Subcutaneous abdominal adipose tissue (tissue), 5 donors: ENCODE measurements around the gene TTC13.

ENCODE experiments used
- H3K27ac ChIP-seq: one replicate; pipeline ENCODE4 v1.7.0; 2013; ENCODE audit warnings: low read depth, mild to moderate bottlenecking, inconsistent platforms, low read length, moderate library complexity
- H3K27me3 ChIP-seq, 5 donors: one replicate each; pipeline ENCODE4 v1.7.0; 2013; ENCODE audit warnings: low read length in 5 of 5, inconsistent platforms in 1 of 5; ENCODE audit not compliant: control insufficient read depth in 5 of 5, insufficient read depth in 4 of 5
- H3K36me3 ChIP-seq, 5 donors: one replicate each; pipeline ENCODE4 v1.7.0; 2013; ENCODE audit warnings: low read length in 5 of 5; ENCODE audit not compliant: control insufficient read depth in 5 of 5, insufficient read depth in 5 of 5
- H3K4me1 ChIP-seq, 5 donors: one replicate each; pipeline ENCODE4 v1.7.0; 2013; ENCODE audit warnings: low read length in 5 of 5, mild to moderate bottlenecking in 3 of 5, moderate library complexity in 1 of 5; ENCODE audit not compliant: control insufficient read depth in 5 of 5, insufficient read depth in 5 of 5
- H3K4me3 ChIP-seq, 5 donors: one replicate each; pipeline ENCODE4 v1.7.0; 2013; ENCODE audit warnings: low read length in 5 of 5, low read depth in 1 of 5
- H3K9ac ChIP-seq, 5 donors: one replicate each; pipeline ENCODE4 v1.7.0; 2013; ENCODE audit warnings: low read length in 5 of 5, mild to moderate bottlenecking in 4 of 5, moderate library complexity in 3 of 5
- H3K9me3 ChIP-seq, 5 donors: one replicate each; pipeline ENCODE4 v1.7.0; 2013; ENCODE audit warnings: low read length in 5 of 5; ENCODE audit not compliant: control insufficient read depth in 5 of 5
- donor health status: healthy.
- donor health status: healthy.
- donor health status: healthy.
- donor health status: healthy.
- donor health status: healthy.

The TTC13 gene

GRCh38 chr1:230901671-230902070 lies 77.0 kb downstream of the TTC13 start:
- H3K27me3 ChIP-seq, result no peaks in the 10 kb centered on the region
- no peak overlapping the region for H3K9ac ChIP-seq
- no peak overlapping the region for H3K4me3 ChIP-seq
- no peaks in the 10 kb centered on the region for H3K9me3 ChIP-seq
- H3K36me3 ChIP-seq, result peaks cover 7 to 19% (median 14%) of the 10 kb centered on the region in 5 donors
- peaks cover 0 to 25% (median 11%) of the 10 kb centered on the region in 5 donors for H3K4me1 ChIP-seq
- H3K27ac ChIP-seq, result no peak overlapping the region

GRCh38 chr1:230900984-230901383 lies 77.7 kb downstream of the TTC13 start:
- Histone ChIP-seq H3K9ac (no peak overlapping the region), H3K27me3 (no peaks in the 10 kb centered on the region), H3K4me3 (no peak overlapping the region), H3K4me1 (peaks cover 0 to 25% (median 11%) of the 10 kb centered on the region in 5 donors), H3K27ac (no peak overlapping the region), H3K36me3 (peaks cover 3 to 19% (median 11%) of the 10 kb centered on the region in 5 donors), H3K9me3 (no peaks in the 10 kb centered on the region)

GRCh38 chr1:230899841-230900251 lies 78.8 kb downstream of the TTC13 start:
- Histone ChIP-seq H3K4me1 (peaks cover 0 to 20% (median 7%) of the 10 kb centered on the region in 5 donors), H3K27ac (no peak overlapping the region)

GRCh38 chr1:230898748-230899147 lies 79.9 kb downstream of the TTC13 start:
- peaks cover 0 to 8% (median 2%) of the 10 kb centered on the region in 5 donors for H3K36me3 ChIP-seq
- no peak overlapping the region for H3K27ac ChIP-seq
- H3K4me1 ChIP-seq, result peaks cover 0 to 20% (median 7%) of the 10 kb centered on the region in 5 donors
- H3K9ac ChIP-seq, result no peak overlapping the region
- H3K4me3 ChIP-seq, result no peak overlapping the region
- H3K27me3 ChIP-seq, result no peaks in the 10 kb centered on the region
- H3K9me3 ChIP-seq, result no peaks in the 10 kb centered on the region

More at GRCh38 chr1:230899841-230900251, 78.8 kb downstream of the TTC13 start:
- no peaks in the 10 kb centered on the region for H3K27me3 ChIP-seq
- no peak overlapping the region for H3K4me3 ChIP-seq
- no peak overlapping the region for H3K9ac ChIP-seq
- H3K9me3 ChIP-seq, result no peaks in the 10 kb centered on the region
- H3K36me3 ChIP-seq, result peaks cover 0 to 10% (median 3%) of the 10 kb centered on the region in 5 donors

- Histone ChIP-seq H3K36me3 (peaks cover 0 to 4% (median 0%) of the 10 kb centered on the region in 5 donors), H3K27me3 (no peaks in the 10 kb centered on the region), H3K9ac (no peak overlapping the region), H3K4me1 (peaks cover 0 to 20% (median 7%) of the 10 kb centered on the region in 5 donors), H3K27ac (no peak overlapping the region), H3K9me3 (no peaks in the 10 kb centered on the region), H3K4me3 (no peak overlapping the region)
Measured at GRCh38 chr1:230898144-230898543, 80.5 kb downstream of the TTC13 start.

- Histone ChIP-seq H3K4me3 (no peak overlapping the region), H3K36me3 (no peaks in the 10 kb centered on the region), H3K4me1 (peaks cover 0 to 19% (median 6%) of the 10 kb centered on the region in 5 donors), H3K27me3 (peaks cover 0 to 5% (median 0%) of the 10 kb centered on the region in 5 donors), H3K9me3 (no peaks in the 10 kb centered on the region), H3K9ac (no peak overlapping the region), H3K27ac (no peak overlapping the region)
Measured at GRCh38 chr1:230896779-230897178, 81.9 kb downstream of the TTC13 start.

- Histone ChIP-seq H3K4me1 (peaks cover 0 to 7% (median 5%) of the 10 kb centered on the region in 5 donors), H3K9ac (no peak overlapping the region), H3K36me3 (no peaks in the 10 kb centered on the region), H3K4me3 (no peak overlapping the region), H3K27me3 (peaks cover 0 to 5% (median 0%) of the 10 kb centered on the region in 5 donors), H3K9me3 (no peaks in the 10 kb centered on the region), H3K27ac (no peak overlapping the region)
Measured at GRCh38 chr1:230895452-230895851, 83.2 kb downstream of the TTC13 start.

- Histone ChIP-seq H3K9me3 (no peaks in the 10 kb centered on the region), H3K9ac (no peak overlapping the region), H3K36me3 (no peaks in the 10 kb centered on the region), H3K4me3 (no peak overlapping the region), H3K27ac (no peak overlapping the region), H3K27me3 (peaks cover 0 to 5% (median 0%) of the 10 kb centered on the region in 5 donors), H3K4me1 (peaks cover 0 to under 1% (median under 1%) of the 10 kb centered on the region in 5 donors)
Measured at GRCh38 chr1:230894664-230895063, 84.0 kb downstream of the TTC13 start.

- Histone ChIP-seq H3K27ac (no peak overlapping the region), H3K4me3 (no peak overlapping the region), H3K27me3 (peaks cover 0 to 5% (median 0%) of the 10 kb centered on the region in 5 donors), H3K4me1 (no peaks in the 10 kb centered on the region), H3K9me3 (no peaks in the 10 kb centered on the region), H3K9ac (no peak overlapping the region), H3K36me3 (no peaks in the 10 kb centered on the region)
Measured at GRCh38 chr1:230894032-230894431, 84.6 kb downstream of the TTC13 start.

- Histone ChIP-seq H3K9me3 (no peaks in the 10 kb centered on the region), H3K27ac (no peak overlapping the region), H3K9ac (no peak overlapping the region), H3K4me1 (no peaks in the 10 kb centered on the region), H3K4me3 (no peak overlapping the region), H3K36me3 (no peaks in the 10 kb centered on the region), H3K27me3 (peaks cover 0 to 5% (median 0%) of the 10 kb centered on the region in 5 donors)
Measured at GRCh38 chr1:230892018-230892491, 86.6 kb downstream of the TTC13 start.
